Bronchial epithelial cell (primary cell): Measurements from ENCODE around the gene FURIN. TPM values are rescaled to one million over a fixed set of nuclear protein-coding genes. Genes with fewer than 3 reads are reported as not detected.

Experiments
- DNase-seq: peaks from one replicate; pipeline ENCODE4 v3.0.0-alpha.2; 2010; ENCODE audit warnings: low read depth
- FAIRE-seq: peaks from 2 replicates; lab custom pipeline; 2011; peaks lifted over from hg19 to GRCh38; lab: Jason Lieb, UNC
- H3K27me3 ChIP-seq: 2 replicates; pipeline ENCODE4 v1.5.1; 2011; ENCODE audit warnings: low read length; ENCODE audit not compliant: control insufficient read depth, insufficient read depth
- H3K36me3 ChIP-seq: 2 replicates; pipeline ENCODE4 v1.5.1; 2011; ENCODE audit warnings: low read length; ENCODE audit not compliant: control insufficient read depth, insufficient read depth
- H3K4me3 ChIP-seq: 2 replicates; pipeline ENCODE4 v1.5.1; 2011; ENCODE audit warnings: mild to moderate bottlenecking, low read depth, low read length, control low read depth
- CTCF ChIP-seq: IDR thresholded peaks from 2 replicates; pipeline ENCODE4 v1.5.1; 2011; ENCODE audit warnings: mild to moderate bottlenecking, moderate library complexity, low read length, control low read depth, inconsistent platforms; ENCODE audit not compliant: insufficient read depth, severe bottlenecking
- total RNA-seq: library from RNA; depleted of rRNA; stranded (reverse); fragments of >200 nt; gene quantifications from 2 replicates; pipeline ENCODE4 v1.2.1, GENCODE V29; 2014

Gene FURIN
- total RNA-seq, 1 donor from 2014 or later, result 32.1 TPM

- TF ChIP-seq CTCF, result no peak
- Histone ChIP-seq H3K36me3 (peaks cover 8% of the 10 kb centered on the region), H3K27me3 (no peaks in the 10 kb centered on the region), H3K4me3 (no peak overlapping the region)
- FAIRE-seq (no peak), DNase-seq (no peak)
These were observed 21.5 kb downstream of the FURIN start for GRCh38 chr15:90889736-90890456.

- TF ChIP-seq CTCF, result no peak
- FAIRE-seq, result no peak
- peaks cover 11% of the 10 kb centered on the region for H3K36me3 ChIP-seq
- no peak overlapping the region for H3K4me3 ChIP-seq
- no peaks in the 10 kb centered on the region for H3K27me3 ChIP-seq
- no peak for DNase-seq
These were observed 22.5 kb downstream of the FURIN start for GRCh38 chr15:90890839-90891238.

- H3K4me3 ChIP-seq, result no peak overlapping the region
- no peak for TF ChIP-seq CTCF
- FAIRE-seq (no peak), DNase-seq (no peak)
- H3K36me3 ChIP-seq, result peaks cover 11% of the 10 kb centered on the region
- H3K27me3 ChIP-seq, result no peaks in the 10 kb centered on the region
These were observed 23.1 kb downstream of the FURIN start for GRCh38 chr15:90891346-90891949.

DNA sequence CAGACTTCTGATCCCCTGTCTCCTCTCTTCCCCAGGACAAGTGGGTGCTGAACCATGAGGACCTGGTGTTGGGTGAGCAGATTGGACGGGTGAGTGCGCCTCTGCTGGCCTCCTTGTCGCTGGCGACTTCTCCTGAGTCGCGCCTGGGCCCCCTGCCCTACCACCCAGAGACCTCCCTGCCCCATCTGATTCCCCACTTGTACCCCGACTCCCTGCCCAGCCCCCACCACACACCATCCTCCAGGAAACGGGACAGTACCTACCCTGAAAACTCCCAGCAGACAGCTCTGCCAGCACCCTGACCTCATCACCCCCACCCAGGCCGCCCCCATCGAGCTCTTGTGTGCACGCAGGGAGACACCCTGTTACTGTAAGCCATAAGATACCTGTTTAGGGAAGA, 23.6 kb downstream of the FURIN start:
- no peak for TF ChIP-seq CTCF
- FAIRE-seq (no peak), DNase-seq (no peak)
- no peaks in the 10 kb centered on the region for H3K27me3 ChIP-seq
- no peak overlapping the region for H3K4me3 ChIP-seq
- H3K36me3 ChIP-seq, result peaks cover 11% of the 10 kb centered on the region

- H3K4me3 ChIP-seq, result no peak overlapping the region
- DNase-seq, result no peak
- no peak for TF ChIP-seq CTCF
- FAIRE-seq, result no peak
- peaks cover 11% of the 10 kb centered on the region for H3K36me3 ChIP-seq
- no peaks in the 10 kb centered on the region for H3K27me3 ChIP-seq
These were observed 24.2 kb downstream of the FURIN start for GRCh38 chr15:90892498-90893174.
